Lung (tissue), 12 donors: ENCODE data around the gene PLAGL1. TPM values are rescaled to one million over a fixed set of nuclear protein-coding genes. Genes with fewer than 3 reads are reported as not detected.

Experiments
- ATAC-seq: fragments of 200-7000 bp; cut with Tn5 transposase; one replicate; pipeline ENCODE4 v1.9.1; 2020; ENCODE audit warnings: moderate number of reproducible peaks; ENCODE audit not compliant: insufficient read depth, low FRiP score
- DNase-seq, 3 donors: peaks; one replicate each; pipeline ENCODE4 v3.0.0-alpha.2; 2013 to 2017
- H3K27ac ChIP-seq, 2 donors: one replicate each; pipeline ENCODE4 v1.5.1; 2013; ENCODE audit warnings: mild to moderate bottlenecking in 2 of 2, moderate library complexity in 2 of 2, control low read depth in 1 of 2, inconsistent platforms in 1 of 2, low read depth in 1 of 2, low read length in 1 of 2
- H3K27me3 ChIP-seq, 3 donors: one replicate each; pipeline ENCODE4 v1.5.1; 2013; ENCODE audit warnings: low read length in 2 of 3; ENCODE audit not compliant: control insufficient read depth in 3 of 3, insufficient read depth in 3 of 3
- H3K36me3 ChIP-seq, 4 donors: one replicate each; pipeline ENCODE4 v1.5.1; 2013; ENCODE audit warnings: low read length in 4 of 4, mild to moderate bottlenecking in 1 of 4, moderate library complexity in 1 of 4; ENCODE audit not compliant: control insufficient read depth in 4 of 4, insufficient read depth in 4 of 4
- H3K4me1 ChIP-seq, 5 donors: one replicate each; pipeline ENCODE4 v1.5.1; 2013; ENCODE audit warnings: low read length in 5 of 5, mild to moderate bottlenecking in 2 of 5, moderate library complexity in 1 of 5; ENCODE audit not compliant: control insufficient read depth in 5 of 5, insufficient read depth in 5 of 5
- H3K4me3 ChIP-seq: one replicate; pipeline ENCODE4 v1.5.1; 2013; ENCODE audit warnings: mild to moderate bottlenecking, control low read depth, moderate library complexity
- H3K9ac ChIP-seq, 2 donors: one replicate each; pipeline ENCODE4 v1.5.1; 2013; ENCODE audit warnings: low read length in 2 of 2, control low read depth in 1 of 2; ENCODE audit not compliant: insufficient read depth in 1 of 2
- H3K9me3 ChIP-seq, 4 donors: one replicate each; pipeline ENCODE4 v1.5.1; 2013; ENCODE audit warnings: low read length in 3 of 4, mild to moderate bottlenecking in 1 of 4, moderate library complexity in 1 of 4; ENCODE audit not compliant: control insufficient read depth in 4 of 4, insufficient read depth in 3 of 4
- CTCF ChIP-seq: IDR thresholded peaks from 2 replicates; pipeline ENCODE4 v1.5.1; 2012; ENCODE audit warnings: mild to moderate bottlenecking; ENCODE audit errors: control extremely low read depth, extremely low read depth
- WGBS, 2 donors: extraction: QIAGEN DNeasy Blood & Tissue Kit; methylation state at CpG; one replicate each; pipeline ENCODE4 v1.1.7; 2013; 5-methylcytosine and 5-hydroxymethylcytosine counted together
- polyA plus RNA-seq, 2 donors: library from polyadenylated mRNA; stranded (reverse); fragments of 200-250 nt; gene quantifications; one replicate each; pipeline ENCODE4 v1.2.1, GENCODE V29; 2013
- total RNA-seq, 2 donors: library from RNA; depleted of rRNA in 1 of 2; stranded (reverse); fragments of >200 nt in 1 of 2; gene quantifications; one replicate each; pipeline ENCODE4 v1.2.1, GENCODE V29; 2014 to 2021
- donor health status: control.
- donor health status: control.
- donor health status: Bipolar disorder and iron deficiency.
- donor health status: healthy.
- donor health status: DM: yes; HTN: yes; CAD: no.

The PLAGL1 gene
- total and polyA plus RNA-seq, 4 donors: 15.5 to 86.9 (median 29.7) TPM

GRCh38 chr6:143998686-143999085 is 9.4 kb downstream of the PLAGL1 start:
- Histone ChIP-seq H3K36me3 (peaks cover 0 to 2% (median 0%) of the 10 kb centered on the region in 4 donors), H3K4me3 (no peak overlapping the region), H3K9me3 (peaks cover 0 to 4% (median 3%) of the 10 kb centered on the region in 4 donors), H3K9ac (no peak overlapping the region), H3K27ac (no peak overlapping the region), H3K27me3 (no peaks in the 10 kb centered on the region), H3K4me1 (peaks cover 0 to 5% (median 0%) of the 10 kb centered on the region in 5 donors)
- DNase-seq (no peak), ATAC-seq (no peak)
- TF ChIP-seq CTCF: no peak
- 65 to 99% methylated on average over 2 of the region's 2 CpGs for WGBS, 2 donors

- Histone ChIP-seq H3K27ac (no peak overlapping the region), H3K4me1 (peaks cover 0 to 5% (median 0%) of the 10 kb centered on the region in 5 donors), H3K9ac (no peak overlapping the region), H3K36me3 (no peaks in the 10 kb centered on the region), H3K27me3 (no peaks in the 10 kb centered on the region), H3K4me3 (no peak overlapping the region), H3K9me3 (peaks cover 0 to 4% (median 1%) of the 10 kb centered on the region in 4 donors)
- TF ChIP-seq CTCF: no peak
- WGBS, 2 donors: 92 to 94% methylated on average over 7 of the region's 7 CpGs
- DNase-seq: no peak
- ATAC-seq: no peak
Observed at GRCh38 chr6:143993965-143994646, 14.0 kb downstream of the PLAGL1 start.

- Histone ChIP-seq H3K27me3 (no peaks in the 10 kb centered on the region), H3K4me3 (no peak overlapping the region), H3K27ac (no peak overlapping the region), H3K9ac (no peak overlapping the region), H3K9me3 (peaks cover 0 to 4% (median 1%) of the 10 kb centered on the region in 4 donors), H3K4me1 (no peaks in the 10 kb centered on the region), H3K36me3 (no peaks in the 10 kb centered on the region)
- 97 to 99% methylated on average over 1 of the region's 1 CpG for WGBS, 2 donors
- DNase-seq: no peak
- ATAC-seq: no peak
- no peak for TF ChIP-seq CTCF
Observed at GRCh38 chr6:143992285-143992684, 15.8 kb downstream of the PLAGL1 start.
